ENCODE results near the gene CSAD.
"Not testable (repeated sequence)": the region's sequence is repeated elsewhere in the genome, so short reads cannot be mapped to it uniquely, and the experiment has no call there.

Gene CSAD

GRCh38 chr12:53218551-53219291 lies 38.0 kb upstream of the CSAD start:
- no peak for DNase-seq

DNA sequence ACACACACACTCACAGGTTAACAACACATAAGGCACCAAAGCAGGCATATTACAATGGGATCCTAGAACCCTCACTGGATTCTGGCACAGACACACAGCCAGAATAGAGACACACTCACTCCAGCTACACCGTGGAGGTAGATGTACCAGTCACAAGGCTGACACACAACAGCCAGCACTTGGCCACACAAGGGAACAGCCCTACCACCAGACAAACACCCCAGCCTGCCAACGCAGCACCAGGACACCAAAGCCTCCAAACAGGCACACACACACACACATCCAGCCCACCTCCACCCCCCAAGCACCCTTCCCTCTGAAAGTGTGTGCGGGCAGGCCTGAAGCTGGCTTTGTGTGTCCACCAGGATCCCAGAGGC lies 37.2 kb upstream of the CSAD start:
- DNase-seq: no peak

- no peak for DNase-seq
Observed at GRCh38 chr12:53217051-53217930, 36.6 kb upstream of the CSAD start.

- no peak for DNase-seq
Observed at GRCh38 chr12:53215497-53215896, 34.8 kb upstream of the CSAD start.

GRCh38 chr12:53214687-53215455 lies 34.1 kb upstream of the CSAD start:
- DNase-seq: no peak

- DNase-seq: no peak
Observed at GRCh38 chr12:53214221-53214620, 33.5 kb upstream of the CSAD start.

DNA sequence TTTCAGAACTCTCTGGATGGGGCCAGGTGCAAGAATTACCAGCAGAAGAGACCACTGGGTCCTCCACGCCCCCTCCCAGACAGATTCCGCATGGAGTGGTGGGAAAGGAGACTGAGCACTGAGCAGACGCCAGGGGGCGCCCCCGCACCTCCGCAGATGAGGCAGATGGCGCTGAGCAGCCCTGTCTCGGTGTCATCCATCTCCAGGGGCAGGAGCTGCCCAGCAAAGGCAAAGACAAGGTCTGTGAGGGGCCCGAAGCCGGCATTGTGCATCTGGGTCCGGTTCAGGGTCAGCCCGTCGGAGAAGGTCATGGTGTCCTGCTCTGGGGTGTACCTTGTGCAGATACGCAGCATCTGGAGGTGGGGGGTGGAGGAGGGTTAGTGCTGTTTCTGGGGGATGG lies 32.6 kb upstream of the CSAD start:
- peak; percentile 65 to 77 for DNase-seq

GRCh38 chr12:53212931-53213330 lies 32.2 kb upstream of the CSAD start:
- no peak for DNase-seq

GRCh38 chr12:53211476-53212381 lies 31.0 kb upstream of the CSAD start:
- DNase-seq: no peak

DNA sequence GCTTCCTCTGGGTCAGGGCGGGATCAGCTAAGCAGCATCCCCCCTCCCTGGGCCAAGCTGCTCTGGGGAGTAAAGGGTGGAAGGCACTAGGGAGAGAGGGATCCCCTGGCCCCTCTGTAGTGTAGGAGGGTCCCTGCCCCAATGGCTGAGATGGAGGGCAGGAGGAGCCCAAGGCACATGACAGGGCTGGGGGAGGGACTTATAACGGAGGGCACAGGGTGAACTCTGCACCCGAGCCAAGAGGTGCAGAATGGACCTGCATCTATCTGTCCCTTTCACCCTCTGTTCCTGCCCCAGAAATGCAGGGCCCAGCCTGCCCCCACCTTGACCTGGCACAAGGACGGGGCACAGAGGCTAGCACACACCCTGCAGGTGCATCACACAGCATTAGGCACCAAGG lies 30.1 kb upstream of the CSAD start:
- no peak for DNase-seq

DNA sequence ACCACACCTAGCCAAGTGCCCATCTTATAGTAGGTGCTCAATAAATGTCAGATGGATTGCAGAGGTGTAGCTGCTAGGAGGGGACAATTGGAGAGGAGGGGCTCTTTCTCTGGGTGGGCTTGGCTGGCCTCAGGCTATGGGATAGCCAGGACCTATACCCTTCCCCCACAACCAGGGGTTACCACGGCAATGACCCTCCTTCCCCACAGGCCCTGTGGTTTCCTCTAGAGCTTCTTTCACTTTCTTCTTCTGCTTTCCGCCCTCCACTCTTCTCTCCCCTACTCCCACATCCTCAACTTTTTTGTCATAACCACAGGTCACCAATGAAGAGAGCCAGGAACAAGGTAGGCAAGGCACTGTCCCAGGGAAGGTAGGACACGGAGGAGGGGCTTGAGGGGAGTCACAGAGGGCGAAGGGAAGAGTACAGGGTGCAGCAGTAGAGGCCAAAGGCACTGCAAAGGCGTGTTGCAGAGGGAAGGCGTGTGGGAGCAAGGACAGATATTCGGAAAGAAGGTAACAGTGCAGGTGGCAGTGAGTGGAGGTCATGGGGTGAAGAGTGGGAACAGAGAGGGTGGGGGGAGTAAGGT lies 28.2 kb upstream of the CSAD start:
- DNase-seq: no peak

DNA sequence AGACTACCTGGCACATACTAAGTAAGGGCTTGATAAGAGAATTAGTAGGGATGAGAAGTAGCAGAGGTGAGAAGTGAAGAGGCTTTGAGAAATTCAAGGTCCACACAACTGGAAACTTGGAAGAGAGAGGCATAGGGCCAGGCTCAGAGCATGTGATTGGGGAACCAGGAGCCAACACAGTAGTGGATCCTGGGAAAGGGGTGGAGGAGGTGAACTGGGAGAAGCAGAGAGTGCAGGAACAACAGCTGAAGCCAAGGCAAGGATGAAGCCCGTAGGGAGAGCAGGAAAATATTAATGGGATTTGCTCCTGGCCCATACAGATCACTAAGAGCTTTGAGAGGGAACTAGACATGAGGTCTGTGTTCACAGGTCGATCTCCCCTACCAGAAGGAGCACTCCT lies 27.7 kb upstream of the CSAD start:
- DNase-seq: no peak

GRCh38 chr12:53207042-53207441 lies 26.3 kb upstream of the CSAD start, which contains the start of gene ITGB7:
Gene ITGB7, minus strand, starts transcription at chr12:53207251. Its CDS starts 6,808 bp downstream, at chr12:53200443.
- no peak for DNase-seq

- no peak for DNase-seq
Observed at GRCh38 chr12:53205747-53206419, 25.2 kb upstream of the CSAD start.

DNA sequence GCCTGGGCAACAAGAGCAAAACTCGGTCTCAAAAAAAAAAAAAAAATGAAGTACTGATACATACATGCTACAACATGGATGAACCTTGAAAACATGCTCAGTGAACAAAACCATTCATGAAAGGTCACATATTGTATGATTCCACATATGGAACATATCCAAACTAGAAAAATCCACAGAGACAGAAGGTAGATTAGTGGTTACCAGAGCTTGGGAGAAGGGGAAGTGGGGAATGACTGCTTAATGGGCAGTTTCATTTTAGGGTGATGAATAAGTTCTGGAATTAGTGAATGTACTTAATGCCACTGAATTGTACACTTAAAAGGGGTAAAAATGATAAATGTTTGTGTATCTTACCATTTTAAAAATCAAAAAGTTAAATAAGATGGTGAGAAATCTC lies 23.6 kb upstream of the CSAD start:
- no peak for DNase-seq

GRCh38 chr12:53202316-53202715 lies 21.6 kb upstream of the CSAD start:
- not testable (repeated sequence) for DNase-seq

DNA sequence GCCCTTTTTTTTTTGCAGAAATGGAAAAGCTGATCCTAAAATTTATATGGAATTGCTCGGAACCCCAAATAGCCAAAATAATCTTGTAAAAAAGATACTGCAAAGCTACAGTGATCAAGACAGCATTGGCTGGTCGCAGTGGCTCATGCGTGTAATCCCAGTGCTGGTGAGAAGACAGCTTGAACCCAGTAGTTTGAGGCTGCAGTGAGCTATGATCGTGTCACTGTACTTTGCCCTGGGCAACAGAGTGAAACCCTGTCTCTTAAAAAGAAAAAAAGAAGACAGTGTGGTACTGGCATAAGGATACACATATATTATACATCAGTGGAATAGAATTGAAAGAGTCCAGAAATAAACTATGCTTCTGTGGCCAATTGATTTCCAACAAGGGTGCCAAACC lies 20.9 kb upstream of the CSAD start:
- DNase-seq: no peak

DNA sequence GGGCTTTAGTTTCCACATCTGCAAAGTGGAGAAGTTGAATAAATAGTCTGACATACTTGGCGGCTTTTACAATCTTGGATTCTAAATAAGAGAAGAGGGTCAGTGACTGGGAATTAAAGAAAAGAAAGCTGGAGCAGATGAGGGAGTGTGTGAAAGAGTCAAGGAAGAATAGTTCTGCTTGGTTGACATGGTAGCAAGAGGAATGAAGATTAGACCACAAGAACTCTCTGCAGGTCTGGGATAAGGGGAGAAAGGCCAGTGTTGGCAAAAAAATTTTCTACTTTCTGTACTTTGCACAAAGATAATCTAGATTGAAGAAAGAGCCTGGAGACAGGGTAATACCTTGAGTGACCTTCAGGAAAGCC lies 20.4 kb upstream of the CSAD start:
- no peak for DNase-seq

- no peak for DNase-seq
Observed at GRCh38 chr12:53200458-53201176, 19.9 kb upstream of the CSAD start.

DNA sequence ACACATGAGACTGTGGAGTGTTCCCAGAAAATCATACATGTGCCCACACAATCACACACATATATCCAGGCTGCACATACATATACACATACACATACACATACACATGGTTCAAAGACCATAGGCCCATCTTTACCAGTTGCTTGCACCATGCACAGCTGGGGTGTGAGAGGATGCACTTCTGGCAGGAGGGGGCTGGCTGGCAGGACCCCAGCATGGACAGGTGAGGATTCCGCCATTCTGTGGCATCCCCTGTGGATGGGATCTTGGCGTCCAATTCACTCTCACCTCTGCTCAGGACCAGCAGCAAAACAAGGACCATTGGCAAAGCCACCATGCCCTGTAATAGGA lies 19.4 kb upstream of the CSAD start:
- DNase-seq: no peak

DNA sequence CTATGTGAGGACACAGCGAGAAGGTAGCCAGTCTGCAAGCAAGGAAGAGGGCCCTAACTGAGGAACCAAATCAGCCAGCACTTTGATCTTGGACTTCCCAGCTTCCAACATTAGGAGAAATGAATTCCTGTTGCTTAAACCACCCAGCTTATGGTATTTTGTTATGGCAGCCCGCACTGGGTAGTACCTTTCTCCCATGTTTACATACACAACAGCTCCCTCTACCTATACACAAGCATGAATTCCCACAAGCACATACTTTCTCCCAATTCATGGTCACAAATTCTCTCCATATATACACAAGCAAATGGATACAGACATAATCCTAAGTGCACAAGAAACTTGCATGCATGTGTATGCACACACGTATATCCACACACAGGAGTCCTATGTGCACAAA lies 19.0 kb upstream of the CSAD start:
- no peak for DNase-seq
